Mesodermal cell (in vitro differentiated cells): ENCODE results near the gene VMO1.

Experiments used
- H3K27ac ChIP-seq: 2 replicates; pipeline ENCODE4 v1.7.0; 2013; ENCODE audit warnings: mild to moderate bottlenecking, low read depth, low read length, moderate library complexity; ENCODE audit not compliant: severe bottlenecking
- H3K36me3 ChIP-seq: 2 replicates; pipeline ENCODE4 v1.7.1; 2013; ENCODE audit warnings: mild to moderate bottlenecking, low read length, moderate library complexity; ENCODE audit not compliant: control insufficient read depth, insufficient read depth
- H3K4me1 ChIP-seq: one replicate; pipeline ENCODE4 v1.7.1; 2013; ENCODE audit warnings: mild to moderate bottlenecking, low read length; ENCODE audit not compliant: insufficient read depth, control insufficient read depth, poor library complexity, severe bottlenecking
- H3K4me3 ChIP-seq: 2 replicates; pipeline ENCODE4 v1.7.0; 2013; ENCODE audit warnings: low read length, control low read depth, mild to moderate bottlenecking; ENCODE audit not compliant: insufficient read depth, poor library complexity, severe bottlenecking; ENCODE audit errors: extremely low read depth
- H3K9me3 ChIP-seq: 2 replicates; pipeline ENCODE4 v1.7.1; 2013; ENCODE audit warnings: mild to moderate bottlenecking, low read length, moderate library complexity; ENCODE audit not compliant: control insufficient read depth
- WGBS, 2 experiments: methylation state at CpG; one replicate each; pipeline ENCODE4 v1.1.5; 2013; ENCODE audit warnings: missing lambda C conversion rate in 2 of 2; ENCODE audit not compliant: insufficient coverage in 2 of 2; 5-methylcytosine and 5-hydroxymethylcytosine counted together

VMO1 gene

GRCh38 chr17:4796552-4796920, 10.4 kb upstream of the VMO1 start:
- H3K27ac ChIP-seq = peak overlapping the region; percentile 39
- H3K9me3 ChIP-seq = no peaks in the 10 kb centered on the region
- 0% methylated on average over 1 to 2 of the region's 7 CpGs for WGBS, 2 experiments
- H3K4me3 ChIP-seq = peak overlapping the region; percentile 74
- peaks cover 25% of the 10 kb centered on the region for H3K36me3 ChIP-seq
- H3K4me1 ChIP-seq = no peaks in the 10 kb centered on the region

- Histone ChIP-seq H3K36me3 (peaks cover 25% of the 10 kb centered on the region), H3K27ac (no peak overlapping the region), H3K9me3 (no peaks in the 10 kb centered on the region), H3K4me3 (no peak overlapping the region), H3K4me1 (peaks cover 6% of the 10 kb centered on the region)
- no CpG with 5 or more reads among the region's 1 CpG for WGBS, 2 experiments
Measured at GRCh38 chr17:4795168-4795567, 9.0 kb upstream of the VMO1 start.

- Histone ChIP-seq H3K4me1 (peaks cover 10% of the 10 kb centered on the region), H3K27ac (peak overlapping the region; percentile 59), H3K9me3 (no peaks in the 10 kb centered on the region), H3K36me3 (no peaks in the 10 kb centered on the region), H3K4me3 (peak overlapping the region; percentile 62)
- 78 to 95% methylated on average over 4 to 5 of the region's 7 CpGs for WGBS, 2 experiments
Measured at GRCh38 chr17:4790705-4791088, 4.5 kb upstream of the VMO1 start.

GRCh38 chr17:4789951-4790704, 4.0 kb upstream of the VMO1 start:
- WGBS, 2 experiments = 1% methylated on average over 79 to 89 of the region's 91 CpGs
- Histone ChIP-seq H3K4me1 (peaks cover 10% of the 10 kb centered on the region), H3K9me3 (no peaks in the 10 kb centered on the region), H3K27ac (peak overlapping the region; percentile 59), H3K36me3 (no peaks in the 10 kb centered on the region), H3K4me3 (peak overlapping the region; percentile 62)

GRCh38 chr17:4789701-4789950, 3.5 kb upstream of the VMO1 start:
- 0 to 1% methylated on average over 18 to 21 of the region's 25 CpGs for WGBS, 2 experiments
- peaks cover 10% of the 10 kb centered on the region for H3K4me1 ChIP-seq
- H3K27ac ChIP-seq = peak overlapping the region; percentile 59
- peak overlapping the region; percentile 62 for H3K4me3 ChIP-seq
- no peaks in the 10 kb centered on the region for H3K36me3 ChIP-seq
- H3K9me3 ChIP-seq = no peaks in the 10 kb centered on the region

DNA sequence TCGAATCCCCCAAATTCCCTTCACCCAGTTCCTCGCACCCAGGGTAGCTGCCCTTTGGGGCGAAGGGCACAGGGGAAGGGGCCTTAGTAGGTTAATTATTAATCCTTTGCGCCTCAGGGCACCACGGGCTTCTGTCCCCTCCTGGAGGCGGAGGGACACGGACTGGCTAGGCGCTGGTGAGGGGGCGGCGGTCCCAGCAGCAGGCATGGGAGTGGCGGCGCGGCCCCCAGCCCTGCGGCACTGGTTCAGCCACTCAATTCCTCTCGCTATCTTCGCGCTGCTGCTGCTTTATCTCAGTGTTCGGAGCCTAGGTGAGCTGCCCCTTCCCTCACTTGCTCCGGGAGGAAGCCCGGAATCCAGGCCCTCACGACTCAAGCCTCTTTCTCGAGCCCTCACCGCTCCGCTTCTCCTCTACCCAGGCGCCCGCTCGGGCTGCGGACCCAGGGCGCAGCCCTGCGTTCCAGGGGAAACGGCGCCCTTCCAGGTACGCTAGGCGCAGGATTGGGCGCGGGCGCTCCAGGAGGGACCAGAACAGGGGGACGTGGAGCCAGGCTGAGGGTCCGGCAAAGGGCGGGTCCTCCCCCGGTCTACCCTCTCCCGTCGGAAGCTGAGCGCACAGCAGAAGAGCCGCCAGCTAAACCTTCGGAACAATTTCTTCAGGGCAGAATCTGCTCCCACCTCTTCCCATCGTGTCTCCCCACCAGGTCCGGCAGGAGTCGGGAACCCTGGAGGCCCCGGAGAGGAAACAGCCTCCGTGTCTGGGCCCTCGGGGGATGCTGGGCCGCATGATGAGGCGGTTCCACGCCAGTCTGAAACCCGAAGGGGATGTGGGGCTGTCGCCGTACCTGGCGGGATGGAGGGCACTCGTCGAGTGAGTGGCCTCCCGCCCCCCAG, 2.9 kb upstream of the VMO1 start, which contains the start of gene GLTPD2:
Gene GLTPD2 (plus strand): TSS at position 158 of the 894 bp plus-strand sequence. CDS start 48 bp downstream, at position 206.
- Histone ChIP-seq H3K27ac (peak within 1 kb of the TSS; percentile 59), H3K9me3 (no peaks in the 10 kb centered on the region), H3K4me1 (peaks cover 10% of the 10 kb centered on the region), H3K4me3 (peak within 1 kb of the TSS; percentile 62), H3K36me3 (no peaks in the 10 kb centered on the region)
- 5 to 8% methylated on average over 48 to 49 of the region's 62 CpGs for WGBS, 2 experiments

DNA sequence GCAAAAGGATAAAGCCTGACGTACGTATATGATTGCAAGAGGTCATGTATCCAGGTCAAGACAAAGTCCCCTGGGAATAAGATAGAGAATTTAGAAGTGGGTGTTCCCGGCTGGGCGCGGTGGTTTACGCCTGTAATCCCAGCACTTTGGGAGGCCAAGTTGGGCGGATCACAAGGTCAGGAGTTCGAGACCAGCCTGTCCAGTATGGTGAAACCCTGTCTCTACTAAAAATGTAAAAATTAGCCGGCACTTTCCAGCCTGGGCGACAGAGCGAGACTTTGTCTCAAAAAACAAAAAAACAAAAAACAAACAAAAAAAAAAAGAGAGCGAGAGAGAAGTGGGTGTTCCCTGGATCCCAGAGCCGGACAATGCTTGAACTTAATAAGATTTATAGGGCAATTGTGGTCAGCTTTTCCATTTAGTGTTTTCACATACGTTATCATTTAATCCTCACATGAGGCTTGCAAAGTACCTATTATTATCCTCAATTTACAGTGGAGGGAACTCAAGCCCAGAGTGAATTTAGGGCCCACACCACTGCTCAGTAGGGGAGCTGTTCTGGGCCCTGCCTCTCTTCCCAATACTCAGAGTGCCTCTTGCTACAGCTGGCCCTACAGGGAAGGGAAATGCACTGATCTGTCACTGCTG, 2.1 kb upstream of the VMO1 start:
- peak overlapping the region; percentile 62 for H3K4me3 ChIP-seq
- H3K4me1 ChIP-seq = peaks cover 10% of the 10 kb centered on the region
- H3K27ac ChIP-seq = no peak overlapping the region
- H3K36me3 ChIP-seq = no peaks in the 10 kb centered on the region
- 94% methylated on average over 8 to 11 of the region's 14 CpGs for WGBS, 2 experiments
- no peaks in the 10 kb centered on the region for H3K9me3 ChIP-seq

GRCh38 chr17:4786516-4786915, 352 bp upstream of the VMO1 start:
- H3K27ac ChIP-seq = no peak overlapping the region
- WGBS, 2 experiments = 29 to 67% methylated on average over 2 to 3 of the region's 6 CpGs
- no peaks in the 10 kb centered on the region for H3K9me3 ChIP-seq
- H3K4me1 ChIP-seq = peaks cover 10% of the 10 kb centered on the region
- H3K36me3 ChIP-seq = no peaks in the 10 kb centered on the region
- no peak overlapping the region for H3K4me3 ChIP-seq

GRCh38 chr17:4785311-4786105, 656 bp downstream of the VMO1 start:
- no peaks in the 10 kb centered on the region for H3K9me3 ChIP-seq
- H3K4me1 ChIP-seq = peaks cover 5% of the 10 kb centered on the region
- no peak overlapping the region for H3K4me3 ChIP-seq
- H3K27ac ChIP-seq = no peak overlapping the region
- WGBS, 2 experiments = 86 to 89% methylated on average over 51 to 55 of the region's 61 CpGs
- no peaks in the 10 kb centered on the region for H3K36me3 ChIP-seq

DNA sequence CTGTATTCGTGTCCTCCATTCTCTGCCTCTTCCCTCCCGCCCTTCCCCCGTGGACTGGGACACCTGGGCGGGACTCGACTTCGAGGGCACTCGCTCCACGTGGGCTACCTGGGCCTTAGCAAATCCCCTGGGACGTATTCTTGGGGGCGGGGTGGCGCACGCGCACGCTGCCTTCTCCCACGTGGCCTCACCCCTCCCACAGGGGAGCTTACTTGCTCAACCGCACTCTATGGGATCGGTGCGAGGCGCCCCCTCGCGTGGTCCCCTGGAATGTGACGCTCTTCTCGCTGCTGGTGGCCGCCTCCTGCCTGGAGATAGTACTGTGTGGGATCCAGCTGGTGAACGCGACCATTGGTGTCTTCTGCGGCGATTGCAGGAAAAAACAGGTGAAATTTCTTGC, 3.5 kb downstream of the VMO1 start:
- 68 to 75% methylated on average over 19 to 28 of the region's 28 CpGs for WGBS, 2 experiments
- Histone ChIP-seq H3K4me1 (no peaks in the 10 kb centered on the region), H3K27ac (no peak overlapping the region), H3K9me3 (no peaks in the 10 kb centered on the region), H3K4me3 (no peak overlapping the region), H3K36me3 (no peaks in the 10 kb centered on the region)
